DMS79 (cell line): ENCODE data around the gene GNAI3.

Source experiments
- DNase-seq: peaks from one replicate; lab custom pipeline; 2025; lab: John Stamatoyannopoulos, UW

GNAI3 gene

DNA sequence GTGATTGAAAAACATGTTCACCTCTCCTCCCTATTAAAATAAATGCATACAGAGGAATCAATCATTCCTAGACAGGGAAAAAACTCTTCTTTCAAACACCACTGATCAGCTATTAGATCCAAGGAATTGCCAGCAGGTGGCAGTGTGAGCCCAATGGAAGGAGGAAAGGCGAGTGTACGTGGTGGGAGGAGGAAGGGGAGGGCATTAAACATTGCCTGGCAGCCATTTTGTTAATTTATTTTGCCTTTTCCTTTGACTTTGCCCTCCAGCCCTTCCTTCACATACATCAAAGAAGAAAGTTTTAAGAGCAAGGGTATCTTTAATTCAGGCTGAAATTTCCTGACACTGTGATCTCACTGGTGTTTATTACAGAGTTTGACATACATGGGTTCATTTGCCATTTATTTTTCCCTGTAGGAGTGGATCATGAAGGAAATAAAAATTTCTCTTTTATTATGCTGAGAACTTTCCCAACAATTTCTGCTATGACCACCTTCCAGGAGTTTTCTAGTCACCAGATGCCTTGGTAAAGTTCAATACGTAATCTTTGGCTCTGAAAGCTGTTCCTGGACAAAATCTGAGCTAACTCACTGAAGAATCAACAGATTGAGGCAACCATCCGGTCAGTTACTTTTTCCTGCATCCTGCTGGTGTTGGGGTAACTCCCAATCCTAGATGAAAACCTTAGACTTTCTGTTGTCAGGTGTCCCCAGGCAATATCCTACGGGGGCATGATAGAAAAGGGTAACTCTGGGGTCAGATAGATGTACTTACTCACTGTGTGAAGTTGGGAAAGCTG is 1.9 kb upstream of the GNAI3 start:
- peak; percentile 82 for DNase-seq

GRCh38 chr1:109547463-109548320 is 723 bp upstream of the GNAI3 start:
- DNase-seq: no peak

- DNase-seq: no peak
Observed at GRCh38 chr1:109556563-109556962, 8.1 kb downstream of the GNAI3 start.

- no peak for DNase-seq
Observed at GRCh38 chr1:109557520-109557919, 9.1 kb downstream of the GNAI3 start.

DNA sequence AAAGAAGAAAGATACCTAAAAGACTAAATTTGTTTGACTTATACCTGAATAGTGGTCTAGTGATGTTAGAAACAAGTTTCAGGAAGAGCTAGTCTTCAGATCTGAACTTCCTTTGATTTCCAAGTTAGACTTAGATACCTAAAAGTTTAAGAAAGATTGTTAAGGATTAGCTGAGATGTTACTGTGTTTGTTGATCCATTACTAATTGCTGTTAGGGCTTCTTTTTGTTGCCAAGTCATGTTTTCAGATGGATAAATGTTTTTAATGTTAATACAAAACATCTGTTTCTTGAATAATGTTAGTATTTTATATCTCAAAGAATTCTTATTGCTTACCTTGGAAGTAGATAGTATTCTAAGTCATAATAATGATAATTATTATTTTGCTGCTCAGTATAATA is 11.6 kb downstream of the GNAI3 start:
- DNase-seq: no peak

DNA sequence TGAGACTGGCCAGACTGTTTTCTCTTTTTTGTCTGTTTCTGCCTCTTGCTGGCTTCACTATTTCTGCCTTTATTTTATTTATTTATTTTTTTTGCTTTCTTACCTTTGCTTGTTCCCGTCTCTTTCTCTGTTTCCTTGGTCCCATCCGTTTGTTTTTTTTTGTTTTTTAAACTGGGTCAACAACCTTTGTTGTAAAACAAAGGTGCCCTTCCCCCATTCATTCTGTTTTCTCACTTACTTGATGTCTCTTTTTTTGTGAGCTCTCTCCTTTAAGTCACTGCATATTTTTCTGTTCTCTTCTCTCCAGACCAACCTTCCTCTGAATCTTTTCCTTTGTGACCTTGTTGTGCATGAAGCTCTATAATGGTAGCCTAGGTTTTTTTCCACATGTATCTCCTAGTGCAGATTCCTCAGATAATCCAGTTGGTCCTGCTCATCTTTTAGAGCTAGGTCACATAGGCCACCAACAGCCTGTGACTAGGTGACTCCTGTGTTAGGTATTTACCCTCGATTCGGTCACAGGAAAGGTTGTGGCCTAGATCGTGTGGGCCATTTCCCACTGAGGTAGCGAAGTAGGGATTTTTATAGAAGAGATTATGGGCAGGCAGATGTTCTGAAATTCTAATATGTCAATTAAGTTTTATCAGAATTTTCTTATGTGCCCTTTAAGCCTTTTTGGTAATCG is 15.9 kb downstream of the GNAI3 start:
- DNase-seq: no peak

DNA sequence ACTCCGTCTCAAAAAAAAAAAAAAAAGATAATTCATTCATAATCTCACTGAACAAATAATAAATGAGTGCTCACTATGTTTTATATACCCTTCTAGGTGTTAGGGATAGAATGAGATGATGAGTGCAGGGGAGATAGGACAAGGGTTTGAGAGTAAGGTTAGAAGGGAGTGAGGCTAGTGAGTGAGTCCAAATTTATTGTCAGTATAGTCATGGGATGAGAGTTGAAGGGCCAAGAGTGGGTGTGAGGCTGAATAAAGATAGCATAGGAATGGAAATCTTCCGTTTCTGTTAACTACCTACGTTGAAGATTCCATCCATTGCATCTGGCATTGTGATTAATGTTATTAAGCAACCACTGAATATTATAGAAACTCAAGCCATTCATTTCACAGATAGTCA is 16.8 kb downstream of the GNAI3 start:
- no peak for DNase-seq

GRCh38 chr1:109566982-109567381 is 18.6 kb downstream of the GNAI3 start:
- DNase-seq: no peak

DNA sequence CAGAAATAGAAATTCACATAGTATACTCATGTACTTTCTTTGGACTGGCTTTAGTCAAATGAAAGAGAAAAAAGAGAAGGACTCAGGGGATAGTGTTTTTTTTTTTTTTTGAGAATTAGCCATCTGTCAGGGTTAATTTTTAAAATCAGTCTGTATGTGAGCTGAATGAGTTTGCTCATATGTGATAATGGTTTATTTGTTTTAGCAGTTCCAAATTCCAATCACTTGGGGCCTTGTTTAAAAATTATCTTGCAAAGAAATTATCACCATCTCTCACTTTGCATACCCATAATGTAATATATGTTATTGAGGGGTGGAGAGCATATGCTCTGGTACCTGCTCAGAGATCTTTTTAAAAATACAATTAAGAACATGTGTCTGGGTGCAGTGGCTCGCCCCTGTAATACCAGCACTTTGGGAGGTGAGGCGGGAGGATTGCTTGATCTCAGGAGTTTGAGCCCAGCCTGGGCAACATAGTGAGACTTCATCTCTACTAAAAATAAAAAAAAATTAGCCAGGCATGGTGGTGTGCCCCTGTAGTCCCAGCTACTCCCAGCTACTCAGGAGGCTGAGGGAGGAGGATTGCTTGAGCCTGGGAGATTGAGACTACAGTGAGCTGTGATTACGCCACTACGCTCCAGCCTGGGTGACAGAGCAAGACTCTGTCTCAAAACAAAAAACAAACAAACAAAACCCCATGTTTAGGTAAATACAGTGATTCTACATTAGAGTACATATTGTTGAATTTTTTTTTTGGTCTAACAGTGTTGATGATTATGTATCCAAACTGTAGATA is 19.7 kb downstream of the GNAI3 start:
- no peak for DNase-seq

GRCh38 chr1:109569323-109569722 is 20.9 kb downstream of the GNAI3 start:
- no peak for DNase-seq

DNA sequence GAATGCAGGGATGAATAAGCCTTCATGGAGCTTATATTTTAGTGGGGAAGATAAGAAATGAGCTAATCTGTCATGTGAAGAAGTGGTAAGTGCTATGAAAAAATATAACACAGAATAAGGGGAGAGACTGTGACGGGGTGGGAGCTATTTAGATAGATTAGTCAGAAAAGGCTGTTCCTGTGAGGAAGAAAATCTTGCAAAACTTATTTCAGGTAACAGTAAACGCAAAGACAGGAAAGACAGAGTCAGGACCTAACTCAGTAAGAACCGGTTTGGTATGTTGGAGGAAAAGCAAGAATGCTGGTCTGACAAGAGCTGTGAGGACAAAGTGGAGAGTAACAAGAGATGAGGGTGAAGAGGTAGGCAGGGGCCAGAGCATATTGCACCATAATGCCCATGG is 22.0 kb downstream of the GNAI3 start:
- DNase-seq: no peak

GRCh38 chr1:109573785-109574184 is 25.4 kb downstream of the GNAI3 start:
- peak; percentile 9 for DNase-seq

DNA sequence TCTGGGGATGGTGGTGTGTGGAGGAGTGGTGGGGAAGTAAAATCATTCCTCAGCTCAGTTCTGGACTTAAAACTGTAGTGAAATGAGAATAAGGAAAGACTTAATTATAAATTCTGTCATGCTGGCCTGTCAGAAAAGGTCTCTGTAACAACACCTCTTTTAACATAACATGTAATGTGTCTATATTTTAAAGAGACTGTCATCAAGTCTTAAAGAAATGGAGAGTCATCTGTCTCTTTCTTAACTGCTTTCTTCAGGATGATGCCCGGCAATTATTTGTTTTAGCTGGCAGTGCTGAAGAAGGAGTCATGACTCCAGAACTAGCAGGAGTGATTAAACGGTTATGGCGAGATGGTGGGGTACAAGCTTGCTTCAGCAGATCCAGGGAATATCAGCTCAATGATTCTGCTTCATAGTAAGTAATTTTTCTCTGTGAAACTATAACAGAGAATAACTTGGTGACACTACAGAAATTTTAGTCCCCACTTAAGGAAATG is 30.6 kb downstream of the GNAI3 start:
- no peak for DNase-seq

- no peak for DNase-seq
Observed at GRCh38 chr1:109579491-109579890, 31.1 kb downstream of the GNAI3 start.

- no peak for DNase-seq
Observed at GRCh38 chr1:109582021-109582420, 33.6 kb downstream of the GNAI3 start.

DNA sequence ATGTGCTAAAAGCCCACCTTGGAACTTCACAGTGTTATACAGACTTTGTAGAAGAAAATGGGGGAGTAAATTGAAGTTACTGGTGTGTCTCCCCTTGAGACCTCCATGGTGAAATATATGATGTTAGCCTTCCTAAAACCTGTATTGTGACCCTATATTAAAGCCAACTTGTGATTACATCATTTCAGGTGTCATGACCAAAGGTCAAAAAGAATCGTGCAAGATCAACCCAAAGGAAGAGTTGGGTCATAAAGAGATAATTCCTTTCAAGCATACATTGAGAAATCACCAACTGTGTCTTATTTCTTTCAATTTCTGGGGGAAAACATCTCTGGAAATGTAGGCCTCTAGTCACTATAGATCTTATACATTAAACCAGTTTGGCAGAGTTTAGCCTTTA is 36.4 kb downstream of the GNAI3 start:
- DNase-seq: no peak

DNA sequence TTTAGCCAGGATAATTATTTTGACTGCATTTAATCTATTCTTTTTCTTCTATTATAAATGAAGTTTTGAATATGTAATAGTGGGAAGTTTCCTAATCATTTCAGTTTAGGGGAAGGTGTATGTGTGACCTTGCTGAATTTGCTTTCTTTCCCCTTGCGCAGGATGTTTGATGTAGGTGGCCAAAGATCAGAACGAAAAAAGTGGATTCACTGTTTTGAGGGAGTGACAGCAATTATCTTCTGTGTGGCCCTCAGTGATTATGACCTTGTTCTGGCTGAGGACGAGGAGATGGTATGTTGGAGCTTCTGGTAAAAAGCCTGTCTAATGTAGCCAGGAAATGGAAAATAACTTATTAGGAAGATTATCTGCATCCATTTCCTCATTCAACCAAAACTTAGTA is 37.6 kb downstream of the GNAI3 start:
- DNase-seq: no peak

DNA sequence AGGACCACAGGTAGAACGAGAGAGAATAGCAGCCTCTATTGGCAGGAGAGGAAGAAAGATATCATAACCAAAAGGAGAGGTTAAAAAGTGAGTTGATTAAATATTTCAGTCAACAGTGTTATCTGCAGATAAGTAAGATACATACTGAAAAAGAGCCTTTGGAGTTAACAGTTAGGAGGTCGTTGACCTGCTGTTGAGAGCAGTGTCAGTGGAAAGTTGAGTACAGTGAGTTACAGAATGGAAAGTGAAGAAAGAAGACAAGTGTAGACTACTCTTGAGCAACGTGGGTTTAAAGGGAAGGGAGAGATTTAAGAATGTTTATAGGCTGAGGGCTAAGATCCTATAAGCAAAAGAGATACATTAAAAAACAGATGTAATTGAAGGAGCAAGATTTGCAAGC is 40.8 kb downstream of the GNAI3 start:
- DNase-seq: no peak

DNA sequence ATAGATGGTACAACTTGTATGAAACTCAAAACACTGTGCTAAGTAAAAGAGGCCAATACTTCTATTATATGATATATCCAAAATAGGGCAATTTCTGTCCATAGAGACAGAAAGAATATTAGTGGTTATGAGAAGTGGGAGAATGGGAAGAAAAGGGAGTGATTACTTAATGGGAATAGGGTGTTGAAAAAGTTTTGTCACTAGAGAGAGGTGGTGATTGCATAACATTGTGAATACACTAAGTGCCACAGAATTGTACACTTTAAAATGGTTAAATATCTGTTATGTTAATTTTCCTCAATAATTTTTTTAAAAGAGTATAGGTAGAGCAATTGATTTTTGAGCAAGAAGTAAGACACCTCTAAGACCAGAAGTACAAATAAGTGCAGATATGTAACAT is 41.3 kb downstream of the GNAI3 start:
- DNase-seq: no peak

DNA sequence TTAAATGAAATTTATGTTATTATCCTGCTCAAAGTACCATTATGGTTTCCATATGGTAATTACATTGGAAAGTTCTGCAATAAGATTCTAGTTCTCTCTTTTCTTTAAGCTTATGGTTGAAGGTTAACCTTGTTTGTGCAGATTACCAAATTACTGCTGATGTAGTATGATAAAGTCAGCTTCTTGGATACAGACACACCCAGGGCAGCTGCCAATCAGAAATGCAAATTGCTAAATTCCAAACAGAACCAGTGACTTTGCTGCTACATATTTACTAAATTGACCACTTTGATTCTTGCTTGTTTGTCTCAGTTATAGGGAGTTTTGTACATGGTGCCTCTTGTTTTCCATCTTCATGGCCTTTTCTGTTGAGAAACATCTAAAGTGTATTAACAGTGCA is 44.5 kb downstream of the GNAI3 start:
- no peak for DNase-seq

- DNase-seq: no peak
Observed at GRCh38 chr1:109595531-109595930, 47.1 kb downstream of the GNAI3 start.

DNA sequence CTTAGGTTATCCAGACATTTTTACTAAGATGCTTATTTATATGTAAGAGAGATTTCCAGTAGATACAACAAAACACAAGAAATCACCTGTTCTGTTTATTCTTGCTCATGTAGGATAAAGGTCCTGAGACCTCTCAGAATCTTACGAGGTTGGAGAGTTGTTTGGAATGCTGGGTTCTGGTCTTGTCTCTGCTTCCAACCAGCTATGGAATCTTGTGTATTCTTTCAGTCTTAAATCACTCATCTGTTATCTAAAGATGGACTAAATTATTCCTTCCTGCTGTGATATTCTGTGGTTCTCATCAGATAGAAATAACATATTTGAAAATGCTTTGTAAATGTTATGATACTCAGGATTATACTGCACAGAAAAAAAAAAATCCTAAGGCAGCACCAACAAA is 49.7 kb downstream of the GNAI3 start:
- DNase-seq: no peak
